ENCODE data around the gene LCE5A.
A peak's percentile ranks its signal among the peaks of the same experiment; 100 is the strongest.
"Not testable (repeated sequence)": the region's sequence is repeated elsewhere in the genome, so short reads cannot be mapped to it uniquely, and the experiment has no call there.

LCE5A gene

DNA sequence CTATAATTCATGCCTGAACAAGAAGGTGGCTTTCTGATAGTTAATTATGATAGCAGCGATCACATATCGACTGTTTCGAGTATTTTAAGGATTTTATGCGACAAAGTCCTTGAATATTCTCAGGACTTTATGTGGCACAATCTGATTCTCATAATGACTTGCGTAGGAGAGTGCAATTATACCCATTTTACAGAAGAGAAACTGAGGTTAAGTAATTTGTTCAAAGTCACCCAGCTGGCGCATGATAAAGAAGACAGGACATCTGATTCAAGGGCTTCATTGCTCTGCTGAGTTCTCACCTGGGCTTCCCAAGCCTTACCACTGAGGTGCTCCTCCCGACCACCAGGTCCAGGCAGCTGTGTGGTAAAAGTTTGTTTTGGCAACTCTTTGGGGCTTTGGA lies 5.5 kb downstream of the LCE5A start:
- ATAC-seq (no peak), DNase-seq (no peak)

DNA sequence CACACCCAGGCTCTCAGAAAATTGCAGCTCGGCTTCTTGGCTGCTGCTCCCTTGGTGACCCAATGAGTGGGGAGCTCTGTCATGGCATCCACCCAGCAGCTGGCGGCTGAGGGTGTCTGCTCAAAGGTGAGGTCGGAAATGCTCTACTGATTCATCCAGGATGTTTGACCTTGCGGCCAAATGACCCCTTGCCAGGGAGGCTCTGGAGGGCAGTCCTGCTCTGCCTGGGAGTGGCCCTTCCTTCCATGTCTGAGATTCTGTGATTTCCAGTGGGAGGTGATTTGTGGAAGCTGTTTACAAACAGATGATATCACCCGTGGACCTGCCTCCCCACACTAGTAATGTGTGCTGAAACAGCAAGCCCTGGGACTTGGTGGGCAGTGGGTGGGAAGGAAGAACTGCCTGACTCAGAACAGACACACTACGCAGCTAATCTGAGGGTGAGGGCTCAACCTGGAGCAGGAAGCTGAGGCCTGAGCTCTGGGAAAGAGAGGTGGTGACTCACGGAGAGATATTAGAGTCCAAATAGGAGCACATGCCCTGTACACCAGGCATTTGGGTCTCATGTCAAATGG lies 6.7 kb downstream of the LCE5A start:
- no peak for DNase-seq

DNA sequence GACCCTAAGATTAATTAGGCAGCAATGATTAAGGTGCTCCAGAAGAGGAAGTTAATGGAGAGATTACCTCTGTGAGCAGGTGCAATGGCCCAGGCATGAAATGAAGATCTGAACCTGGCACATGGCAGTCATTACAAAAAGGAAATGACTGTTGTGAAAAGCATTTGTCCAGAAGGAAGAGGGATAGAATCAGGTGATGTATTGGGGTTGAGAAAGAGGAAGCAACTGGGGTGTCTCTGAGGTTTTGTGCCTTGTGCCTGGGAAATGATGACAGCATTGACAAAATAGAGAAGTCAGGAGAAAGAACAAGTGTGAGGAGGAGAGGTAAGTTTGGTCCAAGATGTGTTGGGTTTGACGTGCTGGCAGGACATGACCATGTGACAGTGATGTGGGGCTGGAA lies 9.2 kb downstream of the LCE5A start:
- no peak for ATAC-seq
- DNase-seq = no peak

More for the DNA sequence above, 6.7 kb downstream of the LCE5A start:
- no peak for ATAC-seq

DNA sequence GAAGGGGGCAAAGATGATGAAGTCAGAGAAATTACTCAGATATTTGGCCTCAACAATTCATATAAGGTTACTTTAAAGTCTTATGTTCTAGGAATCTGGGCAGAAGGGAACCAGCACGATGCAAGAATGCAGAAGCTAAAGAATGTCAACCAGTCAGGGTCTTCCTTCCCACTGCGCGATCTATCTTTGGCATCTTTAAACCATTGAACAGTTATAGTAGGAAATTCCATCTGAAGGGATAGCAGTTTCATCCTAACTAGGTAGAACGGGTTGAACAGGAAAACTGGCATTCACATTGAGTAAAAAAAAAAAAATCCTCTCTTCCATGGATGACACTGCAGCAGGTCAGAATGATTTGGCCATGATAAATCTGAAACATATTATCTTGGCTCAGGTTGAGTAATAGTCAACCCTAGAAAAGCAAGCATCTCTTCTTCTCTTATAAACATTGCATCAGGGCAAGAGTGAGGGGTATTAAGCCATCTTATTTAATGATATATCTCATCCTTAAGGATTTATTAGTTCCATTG lies 10.0 kb downstream of the LCE5A start:
- DNase-seq (no peak), ATAC-seq (no peak)

DNA sequence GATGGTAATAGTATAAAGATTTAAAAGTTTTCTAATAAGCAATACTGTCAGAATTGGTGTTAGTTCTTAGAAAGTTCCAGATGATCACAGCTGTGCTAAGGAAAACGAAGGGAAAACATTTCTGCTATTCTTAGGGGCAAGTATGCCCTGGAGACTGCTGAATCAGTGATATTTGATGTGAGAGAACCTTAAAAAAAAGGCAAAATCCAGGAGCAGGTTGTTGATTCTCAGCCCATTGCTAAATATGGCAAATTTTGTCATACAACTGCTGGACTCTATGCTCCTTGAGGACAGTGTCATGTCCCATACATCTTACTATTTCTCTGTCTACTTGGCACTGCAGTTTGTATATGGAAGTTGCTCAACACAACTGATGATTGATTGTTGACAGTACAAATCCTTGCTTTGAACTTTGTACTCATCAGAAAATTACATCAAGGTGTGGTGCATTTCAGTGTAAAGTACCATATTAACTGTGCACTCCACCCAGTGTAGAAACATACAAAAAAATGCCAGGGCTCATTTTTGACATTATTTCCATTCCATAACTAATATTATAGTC lies 14.6 kb downstream of the LCE5A start:
- DNase-seq = no peak
- no peak for ATAC-seq

DNA sequence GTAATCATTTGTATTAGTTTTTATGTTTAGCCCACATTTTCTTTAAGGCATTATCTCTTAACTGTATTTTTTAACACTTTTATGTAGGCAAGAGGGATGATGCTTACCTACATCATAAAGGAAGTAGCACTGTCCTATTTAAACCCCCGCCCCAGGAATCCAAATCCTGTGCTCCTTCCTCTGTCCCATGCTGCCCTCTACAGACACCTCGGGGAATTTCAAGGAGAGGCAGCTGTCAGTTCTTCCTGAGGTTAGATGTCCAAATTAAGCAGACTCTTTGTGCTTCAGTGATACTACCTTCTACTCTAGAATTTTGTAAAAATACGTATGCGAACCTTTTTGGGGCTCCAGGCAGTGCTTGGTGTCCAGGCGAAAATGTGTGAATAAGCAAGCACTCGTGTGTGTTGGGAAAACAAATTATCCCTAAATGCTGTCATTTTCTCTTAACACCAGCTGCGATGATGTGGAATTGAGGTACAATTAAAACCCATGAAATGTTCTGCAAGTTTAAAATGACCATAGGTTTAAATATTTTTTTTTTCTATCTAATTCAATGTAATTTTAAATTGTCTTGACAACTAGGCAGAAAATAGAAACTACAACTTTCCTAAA lies 22.8 kb downstream of the LCE5A start:
- ATAC-seq = no peak
- DNase-seq = peak; percentile 58

DNA sequence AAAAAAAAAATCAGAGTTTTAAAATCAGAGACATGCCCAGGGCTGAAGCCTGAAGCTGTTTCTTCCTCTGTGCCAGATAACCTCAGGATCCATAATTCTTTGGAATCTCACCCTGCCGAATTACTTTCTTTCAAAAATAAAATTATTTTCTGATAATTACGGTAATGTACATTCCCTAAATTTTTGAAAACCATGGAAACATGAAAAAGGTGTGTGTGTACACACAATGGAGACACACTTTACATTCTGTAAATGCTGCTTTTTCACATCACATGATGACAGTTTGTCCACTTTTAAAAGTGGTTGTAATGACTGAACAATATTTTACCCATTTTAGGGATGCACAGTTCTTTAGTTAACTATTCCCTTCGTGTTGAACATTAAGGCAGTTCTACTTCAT lies 25.2 kb downstream of the LCE5A start:
- ATAC-seq (no peak), DNase-seq (no peak)

DNA sequence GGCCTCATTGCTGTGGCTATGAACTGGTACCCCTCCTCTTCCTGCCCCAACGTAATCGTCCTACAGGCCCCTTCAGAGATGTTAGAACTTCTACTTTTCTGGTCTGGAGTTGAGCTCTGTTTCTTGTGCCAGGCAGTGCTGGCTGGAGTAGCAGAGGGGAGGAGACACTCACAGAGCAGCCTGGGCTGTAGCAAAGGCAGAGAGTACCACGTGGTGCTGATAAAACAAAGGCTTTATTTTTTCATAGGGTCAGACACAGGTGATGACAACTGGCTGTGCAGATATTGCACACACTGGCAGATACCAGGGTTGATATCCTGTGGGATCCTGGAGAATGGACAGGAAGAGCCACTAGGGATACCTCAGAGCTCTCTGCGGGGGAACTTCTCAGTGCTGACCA lies 26.9 kb downstream of the LCE5A start:
- DNase-seq = no peak
- ATAC-seq = no peak

DNA sequence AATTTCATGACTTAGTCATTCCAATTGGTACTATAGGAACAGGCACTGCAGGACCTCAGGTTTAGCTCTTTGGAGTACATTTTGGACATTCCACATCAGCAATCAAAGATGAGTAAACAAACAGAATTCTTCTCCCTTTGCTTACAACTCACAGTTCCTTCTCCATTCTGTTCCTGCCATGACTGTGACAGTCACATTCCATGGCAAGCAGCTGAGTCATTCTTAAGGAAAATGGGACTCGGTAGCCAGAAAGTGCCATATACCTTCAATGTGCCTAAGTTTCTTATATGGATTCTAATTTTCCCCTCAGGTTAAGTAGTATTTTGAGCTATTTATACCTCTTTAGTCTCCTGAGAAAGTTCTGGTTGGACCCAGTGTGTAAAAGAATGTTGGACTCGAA lies 29.3 kb downstream of the LCE5A start:
- no peak for DNase-seq
- no peak for ATAC-seq

DNA sequence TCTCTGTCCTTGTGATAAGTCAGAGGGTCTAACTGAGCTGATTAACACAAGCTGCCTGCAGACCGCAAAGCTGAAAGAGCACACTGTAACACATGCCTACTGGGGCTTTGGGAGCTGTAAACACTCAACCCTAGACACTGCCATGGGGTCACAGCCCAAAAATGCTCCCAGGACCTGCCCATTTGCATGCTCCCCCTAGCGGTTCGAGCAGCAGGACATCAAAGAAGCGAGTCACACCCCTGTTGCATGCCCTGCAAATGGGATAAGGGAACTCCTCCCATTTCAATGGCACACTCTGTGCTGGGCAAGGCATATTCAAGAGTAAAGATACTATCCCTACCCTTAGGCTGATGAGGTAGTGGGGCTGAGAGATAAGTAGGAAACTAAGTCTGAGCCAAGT lies 33.2 kb downstream of the LCE5A start:
- peak; percentile 4 for DNase-seq
- ATAC-seq = no peak

DNA sequence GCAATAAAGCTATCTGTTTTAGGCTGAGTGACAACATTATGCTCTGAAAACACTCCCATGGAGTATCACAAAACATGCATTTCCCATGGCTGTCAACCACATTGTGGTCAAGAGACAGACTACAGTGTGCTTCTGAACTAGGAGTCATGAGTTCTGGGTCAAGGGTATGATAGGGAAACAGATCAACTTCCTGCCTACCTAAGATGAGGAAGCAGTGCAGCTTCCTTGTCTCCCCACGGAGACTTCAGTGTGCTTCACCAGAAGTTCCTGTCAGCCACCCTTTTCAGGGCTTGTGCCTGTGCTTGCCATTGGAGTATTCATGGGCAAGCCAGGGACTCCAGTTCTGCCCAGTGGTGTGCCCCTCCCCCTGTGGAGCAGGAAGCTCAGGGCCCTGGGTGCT lies 36.1 kb downstream of the LCE5A start:
- ATAC-seq = no peak

DNA sequence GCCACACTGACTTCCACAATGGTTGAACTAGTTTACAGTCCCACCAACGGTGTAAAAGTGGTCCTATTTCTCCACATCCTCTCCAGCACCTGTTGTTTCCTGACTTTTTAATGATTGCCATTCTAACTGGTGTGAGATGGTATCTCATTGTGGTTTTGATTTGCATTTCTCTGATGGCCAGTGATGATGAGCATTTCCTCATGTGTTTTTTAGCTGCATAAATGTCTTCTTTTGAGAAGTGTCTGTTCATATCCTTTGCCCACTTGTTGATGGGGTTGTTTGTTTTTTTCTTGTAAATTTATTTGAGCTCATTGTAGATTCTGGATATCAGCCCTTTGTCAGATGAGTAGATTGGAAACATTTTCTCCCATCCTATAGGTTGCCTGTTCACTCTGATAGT lies 37.8 kb downstream of the LCE5A start:
- DNase-seq, ATAC-seq: not testable (repeated sequence)

More for the DNA sequence above, 36.1 kb downstream of the LCE5A start:
- no peak for DNase-seq

Measured in stimulated activated naive CD8-positive, alpha-beta T cell treated with anti-CD3 and anti-CD28 coated beads, Interleukin-15, Interleukin-2, amounts not matched to agents 100 U/mL and 50 U/mL, for 24 hours (primary cell).